ENCODE data around the gene RER1. TPM values are rescaled to one million over a fixed set of nuclear protein-coding genes. Genes with fewer than 3 reads are reported as not detected.

The RER1 gene
- total RNA-seq, 1 donor from 2014 or later = 93.0 TPM

DNA sequence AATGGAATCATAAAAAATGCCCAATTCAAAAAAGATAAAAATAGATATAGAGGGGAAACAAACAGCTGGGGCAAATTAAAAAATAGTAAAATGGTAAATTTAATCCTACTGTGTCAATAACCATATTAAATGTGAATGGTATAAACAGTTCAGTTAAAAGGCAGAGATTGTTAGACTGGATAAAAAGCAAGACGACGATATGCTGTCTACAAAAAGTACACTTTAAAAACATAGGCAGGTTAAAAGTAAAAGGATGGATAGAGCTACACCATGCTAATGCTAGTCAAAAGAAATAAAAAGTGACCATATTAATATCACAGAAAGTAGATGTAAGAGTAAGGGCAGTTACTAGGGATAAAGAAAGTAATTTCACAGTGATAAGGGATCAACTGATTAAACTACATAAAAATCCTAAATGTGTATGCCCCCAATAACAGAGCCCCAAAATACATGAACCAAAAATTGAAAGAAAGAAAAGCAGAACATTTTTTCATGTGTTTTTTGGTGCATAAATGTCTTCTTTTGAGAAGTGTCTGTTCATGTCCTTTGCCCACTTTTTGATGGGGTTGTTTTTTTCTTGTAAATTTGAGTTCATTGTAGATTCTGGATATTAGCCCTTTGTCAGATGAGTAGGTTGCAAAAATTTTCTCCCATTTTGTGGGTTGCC lies 27.7 kb upstream of the RER1 start:
- Mint-ChIP-seq H3K36me3 (ENCODE audit: unreplicated experiment) (peaks cover 12% of the 10 kb centered on the region), H3K4me3 (ENCODE audit: unreplicated experiment) (no peak overlapping the region), H3K27me3 (ENCODE audit: unreplicated experiment) (peaks cover 5% of the 10 kb centered on the region), H3K4me1 (ENCODE audit: low read depth, unreplicated experiment) (no peaks in the 10 kb centered on the region), H3K27ac (ENCODE audit: unreplicated experiment) (no peak overlapping the region), H3K9me3 (ENCODE audit: unreplicated experiment) (peaks cover 5% of the 10 kb centered on the region)
- TF ChIP-seq, protein P1, sequence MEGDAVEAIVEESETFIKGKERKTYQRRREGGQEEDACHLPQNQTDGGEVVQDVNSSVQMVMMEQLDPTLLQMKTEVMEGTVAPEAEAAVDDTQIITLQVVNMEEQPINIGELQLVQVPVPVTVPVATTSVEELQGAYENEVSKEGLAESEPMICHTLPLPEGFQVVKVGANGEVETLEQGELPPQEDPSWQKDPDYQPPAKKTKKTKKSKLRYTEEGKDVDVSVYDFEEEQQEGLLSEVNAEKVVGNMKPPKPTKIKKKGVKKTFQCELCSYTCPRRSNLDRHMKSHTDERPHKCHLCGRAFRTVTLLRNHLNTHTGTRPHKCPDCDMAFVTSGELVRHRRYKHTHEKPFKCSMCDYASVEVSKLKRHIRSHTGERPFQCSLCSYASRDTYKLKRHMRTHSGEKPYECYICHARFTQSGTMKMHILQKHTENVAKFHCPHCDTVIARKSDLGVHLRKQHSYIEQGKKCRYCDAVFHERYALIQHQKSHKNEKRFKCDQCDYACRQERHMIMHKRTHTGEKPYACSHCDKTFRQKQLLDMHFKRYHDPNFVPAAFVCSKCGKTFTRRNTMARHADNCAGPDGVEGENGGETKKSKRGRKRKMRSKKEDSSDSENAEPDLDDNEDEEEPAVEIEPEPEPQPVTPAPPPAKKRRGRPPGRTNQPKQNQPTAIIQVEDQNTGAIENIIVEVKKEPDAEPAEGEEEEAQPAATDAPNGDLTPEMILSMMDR (IDR thresholded peaks at IDR 0.05; ENCODE audit: partially characterized antibody, unreplicated experiment) = no peak
- DNase-seq = no peak

DNA sequence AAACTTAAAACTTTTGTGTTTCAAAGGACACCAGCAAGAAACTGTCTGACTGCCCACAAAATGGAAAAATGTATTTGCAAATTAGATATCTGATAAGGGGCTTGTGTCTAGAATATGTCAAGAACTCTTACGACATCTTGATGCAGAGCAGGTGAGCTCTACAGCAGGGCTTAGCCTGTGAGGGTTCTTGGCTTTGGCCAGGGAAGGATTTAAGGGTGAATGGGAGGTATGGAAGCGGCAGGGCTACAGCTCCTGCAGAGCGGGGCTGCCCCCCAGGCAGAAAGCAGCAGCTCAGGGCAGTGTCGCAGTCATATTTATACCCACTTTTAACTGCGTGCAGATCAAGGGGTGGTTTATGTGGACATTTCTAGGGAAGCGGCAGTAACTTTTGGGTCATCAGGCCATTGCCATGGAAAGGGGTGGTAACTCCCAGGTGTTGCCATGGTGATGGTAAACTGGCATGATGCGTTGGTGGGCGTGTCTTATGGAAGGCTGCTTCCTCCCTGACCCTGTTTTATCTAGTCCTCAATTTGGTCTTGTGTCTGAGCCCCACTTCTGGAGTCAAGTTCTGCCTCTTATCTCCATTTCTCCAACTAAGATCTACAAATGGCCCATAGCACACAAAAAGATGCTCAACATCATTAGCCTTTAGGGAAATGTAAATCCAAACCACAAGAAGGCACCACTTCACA lies 23.4 kb upstream of the RER1 start:
- H3K27me3 Mint-ChIP-seq (ENCODE audit: unreplicated experiment) = peaks cover 8% of the 10 kb centered on the region
- H3K36me3 Mint-ChIP-seq (ENCODE audit: unreplicated experiment) = peaks cover 5% of the 10 kb centered on the region
- H3K4me3 Mint-ChIP-seq (ENCODE audit: unreplicated experiment) = no peak overlapping the region
- TF ChIP-seq, protein P1 (IDR thresholded peaks at IDR 0.05; ENCODE audit: partially characterized antibody, unreplicated experiment) = no peak
- no peak overlapping the region for H3K27ac Mint-ChIP-seq (ENCODE audit: unreplicated experiment)
- H3K4me1 Mint-ChIP-seq (ENCODE audit: low read depth, unreplicated experiment) = no peaks in the 10 kb centered on the region
- peaks cover 8% of the 10 kb centered on the region for H3K9me3 Mint-ChIP-seq (ENCODE audit: unreplicated experiment)
- no peak for DNase-seq

DNA sequence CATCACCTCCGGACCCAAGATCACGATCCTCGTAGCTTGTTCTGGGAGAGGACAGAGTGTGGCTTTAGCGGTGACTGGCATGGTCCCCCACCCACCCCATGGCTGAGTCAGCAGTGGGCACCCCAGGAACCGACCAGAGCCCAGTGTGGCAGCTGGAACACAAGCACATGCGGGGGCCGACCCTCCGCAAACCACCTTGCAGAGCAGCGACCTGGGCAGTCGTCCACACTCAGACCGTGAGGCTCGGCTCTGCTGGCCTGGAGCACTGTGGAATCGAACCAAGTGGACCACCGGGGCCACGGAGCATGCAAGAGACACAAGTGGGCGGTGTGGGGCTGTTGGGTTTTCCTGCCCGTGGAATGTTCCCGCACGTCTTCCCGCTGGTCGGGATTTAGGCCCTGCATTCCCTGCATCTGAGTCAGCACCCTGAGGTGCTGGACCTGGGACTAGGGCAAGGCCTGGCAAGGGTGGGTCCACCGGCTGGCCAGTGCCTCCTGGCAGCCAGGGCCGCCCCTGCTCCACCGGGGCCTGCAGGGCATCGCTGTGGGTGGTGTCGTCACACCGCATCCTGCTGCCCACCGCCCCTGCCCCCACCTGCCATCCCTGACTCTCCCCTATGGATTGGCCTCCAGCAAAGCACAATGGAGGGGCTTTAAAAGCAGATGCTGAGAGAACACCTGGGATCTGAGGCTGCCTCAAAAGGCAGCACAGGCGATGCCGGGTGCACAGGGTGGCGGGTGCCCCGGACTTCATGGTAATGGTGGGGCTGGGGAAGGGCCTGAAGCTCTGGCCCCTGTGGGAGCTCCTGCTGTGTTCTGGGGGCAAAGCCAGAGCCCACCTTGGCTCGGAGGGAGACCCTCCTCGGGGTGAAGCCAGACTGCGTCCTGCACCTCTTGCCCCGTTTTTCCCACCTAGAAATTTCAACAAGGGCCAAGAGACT lies 18.8 kb upstream of the RER1 start:
- TF ChIP-seq, protein P1 (IDR thresholded peaks at IDR 0.05; ENCODE audit: partially characterized antibody, unreplicated experiment) = no peak

DNA sequence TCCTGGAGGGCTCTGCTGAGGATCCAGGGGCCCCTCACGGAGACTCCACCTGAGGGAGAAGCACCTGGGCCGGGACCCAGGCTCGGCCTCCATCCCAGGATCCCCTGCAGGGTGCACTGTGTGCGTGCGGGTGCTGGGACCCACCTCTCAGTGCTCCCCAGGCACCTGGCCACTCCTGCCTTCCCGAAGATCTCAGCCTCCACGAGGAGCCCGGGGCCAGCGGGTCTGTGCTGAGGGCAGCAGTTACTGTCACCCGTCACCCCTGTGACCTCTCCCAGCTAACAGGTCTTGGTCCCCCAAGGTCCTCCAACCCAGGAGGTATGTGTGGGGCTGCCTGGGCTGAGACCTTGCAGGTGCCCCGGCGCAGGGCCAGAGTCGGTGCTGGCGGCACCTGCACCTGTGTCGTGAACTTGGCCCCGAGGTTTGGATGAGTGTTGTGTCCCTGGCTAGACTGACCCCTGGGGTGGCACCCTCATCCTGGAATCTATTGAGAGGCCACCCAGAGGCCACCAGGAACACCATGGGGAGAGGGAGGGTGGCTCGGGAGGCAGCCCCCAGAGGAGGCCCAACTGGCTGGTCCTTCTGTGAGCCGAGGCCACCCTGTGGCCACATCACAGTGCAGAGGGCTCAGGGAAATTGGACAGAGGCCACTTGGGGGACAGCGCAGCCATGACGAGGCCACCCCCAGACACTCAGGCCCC lies 17.9 kb upstream of the RER1 start:
- peaks cover 2% of the 10 kb centered on the region for H3K4me1 Mint-ChIP-seq (ENCODE audit: low read depth, unreplicated experiment)
- no peak overlapping the region for H3K27ac Mint-ChIP-seq (ENCODE audit: unreplicated experiment)
- H3K36me3 Mint-ChIP-seq (ENCODE audit: unreplicated experiment) = no peaks in the 10 kb centered on the region
- no peak for DNase-seq
- TF ChIP-seq, protein P1 (IDR thresholded peaks at IDR 0.05; ENCODE audit: partially characterized antibody, unreplicated experiment) = no peak
- peaks cover 10% of the 10 kb centered on the region for H3K27me3 Mint-ChIP-seq (ENCODE audit: unreplicated experiment)
- H3K9me3 Mint-ChIP-seq (ENCODE audit: unreplicated experiment) = peaks cover 3% of the 10 kb centered on the region
- no peak overlapping the region for H3K4me3 Mint-ChIP-seq (ENCODE audit: unreplicated experiment)

More for the DNA sequence above, 18.8 kb upstream of the RER1 start:
- no peak overlapping the region for H3K27ac Mint-ChIP-seq (ENCODE audit: unreplicated experiment)
- no peak overlapping the region for H3K4me3 Mint-ChIP-seq (ENCODE audit: unreplicated experiment)
- no peak for DNase-seq
- peaks cover 2% of the 10 kb centered on the region for H3K4me1 Mint-ChIP-seq (ENCODE audit: low read depth, unreplicated experiment)
- H3K9me3 Mint-ChIP-seq (ENCODE audit: unreplicated experiment) = peaks cover 2% of the 10 kb centered on the region
- no peaks in the 10 kb centered on the region for H3K36me3 Mint-ChIP-seq (ENCODE audit: unreplicated experiment)
- peaks cover 11% of the 10 kb centered on the region for H3K27me3 Mint-ChIP-seq (ENCODE audit: unreplicated experiment)

Data from glutamatergic neuron (in vitro differentiated cells).